ENCODE results near the gene ADAMTS14. TPM values are rescaled to one million over a fixed set of nuclear protein-coding genes. Genes with fewer than 3 reads are reported as not detected.

The ADAMTS14 gene
- total and polyA plus RNA-seq, 11 donors: 0.11 to 3.8 (median 0.37) TPM; not detected in 1

DNA sequence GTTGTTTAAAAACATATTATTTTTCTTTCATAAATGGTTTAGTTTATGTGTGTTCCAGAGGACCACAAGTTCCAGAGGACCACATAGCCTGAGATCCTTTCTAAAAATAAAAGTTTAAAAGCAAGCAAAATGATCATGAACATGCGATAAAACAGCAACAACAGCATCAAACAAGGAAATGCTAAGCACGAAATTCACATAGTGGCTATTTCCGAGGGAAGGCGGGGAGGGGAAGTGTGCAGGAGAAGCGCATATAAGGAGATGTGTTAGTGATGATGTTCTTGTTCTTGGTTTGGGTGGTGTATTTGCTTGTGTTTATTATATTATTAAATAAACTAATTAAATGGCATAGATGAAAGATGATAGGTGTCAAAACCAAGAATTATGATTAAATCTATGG is 111.7 kb downstream of the ADAMTS14 start:
- ATAC-seq (no peak), DNase-seq (no peak)
- Histone ChIP-seq H3K27me3 (peaks cover 0 to 6% (median 0%) of the 10 kb centered on the region in 9 donors), H3K36me3 (no peaks in the 10 kb centered on the region), H3K4me1 (peaks cover 0 to 32% (median under 1%) of the 10 kb centered on the region in 12 donors), H3K27ac (no peak overlapping the region), H3K4me3 (no peak overlapping the region), H3K9me3 (peaks cover 0 to 17% (median 2%) of the 10 kb centered on the region in 12 donors)
- WGBS, 4 donors: 76 to 82% (median 77%) methylated on average over 5 of the region's 5 CpGs
- TF ChIP-seq, protein P1, sequence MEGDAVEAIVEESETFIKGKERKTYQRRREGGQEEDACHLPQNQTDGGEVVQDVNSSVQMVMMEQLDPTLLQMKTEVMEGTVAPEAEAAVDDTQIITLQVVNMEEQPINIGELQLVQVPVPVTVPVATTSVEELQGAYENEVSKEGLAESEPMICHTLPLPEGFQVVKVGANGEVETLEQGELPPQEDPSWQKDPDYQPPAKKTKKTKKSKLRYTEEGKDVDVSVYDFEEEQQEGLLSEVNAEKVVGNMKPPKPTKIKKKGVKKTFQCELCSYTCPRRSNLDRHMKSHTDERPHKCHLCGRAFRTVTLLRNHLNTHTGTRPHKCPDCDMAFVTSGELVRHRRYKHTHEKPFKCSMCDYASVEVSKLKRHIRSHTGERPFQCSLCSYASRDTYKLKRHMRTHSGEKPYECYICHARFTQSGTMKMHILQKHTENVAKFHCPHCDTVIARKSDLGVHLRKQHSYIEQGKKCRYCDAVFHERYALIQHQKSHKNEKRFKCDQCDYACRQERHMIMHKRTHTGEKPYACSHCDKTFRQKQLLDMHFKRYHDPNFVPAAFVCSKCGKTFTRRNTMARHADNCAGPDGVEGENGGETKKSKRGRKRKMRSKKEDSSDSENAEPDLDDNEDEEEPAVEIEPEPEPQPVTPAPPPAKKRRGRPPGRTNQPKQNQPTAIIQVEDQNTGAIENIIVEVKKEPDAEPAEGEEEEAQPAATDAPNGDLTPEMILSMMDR (IDR thresholded peaks at IDR 0.05): no peak
- TF ChIP-seq POLR2A (IDR thresholded peaks at IDR 0.05): no peak
- intact Hi-C loops (cut with DNase I): no loop called here

DNA sequence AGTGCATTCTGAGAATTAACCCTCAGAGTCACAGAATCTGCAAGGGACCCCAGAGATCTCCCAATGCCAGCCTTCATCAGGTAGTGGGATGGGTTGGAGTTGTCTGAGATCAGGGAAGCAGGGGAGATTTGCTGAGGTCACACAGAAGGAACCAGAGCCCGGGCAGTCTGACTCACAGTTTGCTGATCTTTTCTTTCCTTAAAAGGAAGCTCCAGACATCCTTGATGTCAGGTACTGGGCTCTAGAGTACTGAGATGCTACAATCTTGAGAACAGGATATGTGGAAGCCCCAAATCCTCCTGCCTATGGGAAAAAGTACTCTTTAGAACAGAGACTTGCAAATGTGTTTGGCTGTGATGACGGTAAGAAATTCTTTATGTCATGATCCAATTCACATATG is 112.2 kb downstream of the ADAMTS14 start:
- no peak for ATAC-seq
- Histone ChIP-seq H3K27me3 (peaks cover 0 to 6% (median 0%) of the 10 kb centered on the region in 9 donors), H3K4me1 (peaks cover 0 to 27% (median 0%) of the 10 kb centered on the region in 12 donors), H3K9me3 (peaks cover 0 to 17% (median 2%) of the 10 kb centered on the region in 12 donors), H3K27ac (no peak overlapping the region), H3K36me3 (no peaks in the 10 kb centered on the region), H3K4me3 (no peak overlapping the region)
- no peak for DNase-seq
- intact Hi-C loops (cut with DNase I): no loop called here
- WGBS, 4 donors: 53 to 91% (median 87%) methylated on average over 2 of the region's 2 CpGs
- TF ChIP-seq POLR2A (IDR thresholded peaks at IDR 0.05): no peak
- TF ChIP-seq, protein P1 (IDR thresholded peaks at IDR 0.05): no peak

DNA sequence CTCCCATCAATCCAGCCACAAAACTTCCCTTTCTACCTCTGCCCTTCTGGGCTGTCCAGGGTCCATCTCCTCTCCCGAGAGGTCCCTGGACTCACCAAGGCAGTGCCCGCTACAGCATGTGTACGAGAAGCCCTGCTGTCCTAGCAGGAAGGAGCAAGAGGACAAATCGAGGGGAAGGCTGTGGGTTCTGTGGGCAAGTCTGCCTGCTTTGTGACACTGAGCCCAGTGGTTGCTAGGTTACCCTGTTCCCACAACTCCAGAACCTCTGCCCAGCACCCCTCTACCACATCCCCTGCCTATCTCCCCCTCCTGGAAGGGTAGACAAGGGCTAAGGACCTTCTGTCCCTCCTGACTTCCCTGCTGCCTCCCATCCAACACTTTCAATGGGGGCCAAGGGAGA is 112.9 kb downstream of the ADAMTS14 start, which contains the start of gene TBATA:
TBATA (minus strand) TSS at position 188 of the 400 bp plus-strand sequence. CDS start 1,998 bp downstream, outside the sequence.
- H3K9me3 ChIP-seq: peaks cover 0 to 17% (median 2%) of the 10 kb centered on the region in 12 donors
- H3K4me3 ChIP-seq: no peak within 1 kb of the TSS
- no peak within 1 kb of the TSS for H3K27ac ChIP-seq
- H3K36me3 ChIP-seq: no peaks in the 10 kb centered on the region
- peaks cover 0 to 6% (median 0%) of the 10 kb centered on the region in 9 donors for H3K27me3 ChIP-seq
- ATAC-seq (peak in 1 of 4 donors; percentile 33), DNase-seq (no peak)
- peaks cover 0 to 23% (median 0%) of the 10 kb centered on the region in 12 donors for H3K4me1 ChIP-seq
- intact Hi-C loops (cut with DNase I): no loop called here
- TF ChIP-seq POLR2A (IDR thresholded peaks at IDR 0.05): no peak
- TF ChIP-seq, protein P1 (IDR thresholded peaks at IDR 0.05): no peak
- 85 to 98% (median 91%) methylated on average over 4 of the region's 4 CpGs for WGBS, 4 donors

DNA sequence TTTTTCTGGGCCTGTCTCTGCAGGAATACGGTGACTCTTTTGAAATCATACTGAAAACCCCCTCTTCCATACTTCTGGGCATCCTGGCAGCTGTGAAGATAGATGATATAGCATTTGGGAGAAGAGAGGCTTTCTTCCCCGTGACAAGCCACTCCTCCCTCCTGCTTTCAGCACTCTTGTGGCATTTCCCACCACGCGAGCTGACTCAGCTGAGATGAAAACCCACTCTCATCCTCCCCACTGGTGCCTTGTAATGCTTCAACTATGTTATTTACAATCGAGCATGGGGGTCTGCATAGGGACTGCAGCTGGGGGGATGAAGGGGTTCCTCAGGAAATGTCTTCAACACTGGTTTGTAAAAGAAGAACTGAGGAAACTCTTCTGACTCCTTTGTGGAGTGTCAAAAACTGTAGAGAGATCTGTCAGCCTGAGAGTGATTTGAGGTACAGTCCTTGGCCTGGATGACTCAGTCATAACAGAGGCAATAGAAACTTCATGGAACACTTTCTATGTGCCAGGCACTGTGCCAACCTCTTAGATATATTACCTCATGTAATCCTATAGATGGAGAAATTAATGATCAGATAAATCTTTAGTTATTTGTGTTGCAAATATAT is 114.6 kb downstream of the ADAMTS14 start:
- H3K27me3 ChIP-seq: peaks cover 0 to 6% (median 0%) of the 10 kb centered on the region in 9 donors
- H3K36me3 ChIP-seq: no peaks in the 10 kb centered on the region
- H3K9me3 ChIP-seq: peaks cover 0 to 17% (median 2%) of the 10 kb centered on the region in 12 donors
- WGBS, 4 donors: 57 to 90% (median 70%) methylated on average over 5 of the region's 5 CpGs
- intact Hi-C loops (cut with DNase I): no loop called here
- no peak overlapping the region for H3K27ac ChIP-seq
- peaks cover 0 to 23% (median 0%) of the 10 kb centered on the region in 12 donors for H3K4me1 ChIP-seq
- no peak overlapping the region for H3K4me3 ChIP-seq
- DNase-seq (no peak), ATAC-seq (no peak)
- TF ChIP-seq, protein P1 (IDR thresholded peaks at IDR 0.05): no peak
- TF ChIP-seq POLR2A (IDR thresholded peaks at IDR 0.05): no peak
